ENCODE measurements around the gene ANP32A. TPM values are rescaled to one million over a fixed set of nuclear protein-coding genes. Genes with fewer than 3 reads are reported as not detected.

ANP32A gene
- total RNA-seq, 1 experiment from 2014 or later, result 250 TPM

DNA sequence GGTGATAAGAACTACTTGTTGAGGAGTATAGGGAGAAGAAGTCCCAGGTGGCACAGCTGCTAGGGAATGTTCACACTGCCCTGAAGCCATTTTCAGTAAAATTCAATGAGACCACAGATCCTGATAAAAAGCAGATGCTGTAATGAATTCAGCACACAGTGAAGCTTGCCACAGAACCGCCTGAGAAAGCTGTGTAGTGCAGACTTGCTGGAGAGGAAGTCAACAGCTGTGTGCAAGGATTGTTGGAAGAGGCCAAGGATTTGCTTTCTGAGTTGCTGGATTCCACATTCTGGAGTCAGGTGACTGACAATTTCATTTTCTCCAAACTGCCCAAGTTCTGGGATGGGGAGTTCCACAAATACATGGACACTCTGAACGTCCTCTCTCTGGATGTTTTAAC is 70.9 kb downstream of the ANP32A start:
- Mint-ChIP-seq H3K27ac (ENCODE audit: unreplicated experiment) (no peak overlapping the region), H3K27me3 (ENCODE audit: unreplicated experiment) (peaks cover 29% of the 10 kb centered on the region), H3K4me3 (ENCODE audit: low read depth, unreplicated experiment) (no peak overlapping the region), H3K4me1 (ENCODE audit: low read depth, unreplicated experiment) (peaks cover 4% of the 10 kb centered on the region), H3K36me3 (ENCODE audit: insufficient read depth, unreplicated experiment) (no peaks in the 10 kb centered on the region), H3K9me3 (ENCODE audit: low read depth, unreplicated experiment) (no peaks in the 10 kb centered on the region)
- DNase-seq, result no peak
- intact Hi-C loops (cut with micrococcal nuclease; ENCODE audit: unreplicated experiment), result no loop called here
- CTCF ChIA-PET, result interaction anchor here (1.1 kb wide), 1 partner anchor 24 kb away, joined by 5 read pairs; no protein-coding TSS in a partner anchor
- TF ChIP-seq, protein P1, sequence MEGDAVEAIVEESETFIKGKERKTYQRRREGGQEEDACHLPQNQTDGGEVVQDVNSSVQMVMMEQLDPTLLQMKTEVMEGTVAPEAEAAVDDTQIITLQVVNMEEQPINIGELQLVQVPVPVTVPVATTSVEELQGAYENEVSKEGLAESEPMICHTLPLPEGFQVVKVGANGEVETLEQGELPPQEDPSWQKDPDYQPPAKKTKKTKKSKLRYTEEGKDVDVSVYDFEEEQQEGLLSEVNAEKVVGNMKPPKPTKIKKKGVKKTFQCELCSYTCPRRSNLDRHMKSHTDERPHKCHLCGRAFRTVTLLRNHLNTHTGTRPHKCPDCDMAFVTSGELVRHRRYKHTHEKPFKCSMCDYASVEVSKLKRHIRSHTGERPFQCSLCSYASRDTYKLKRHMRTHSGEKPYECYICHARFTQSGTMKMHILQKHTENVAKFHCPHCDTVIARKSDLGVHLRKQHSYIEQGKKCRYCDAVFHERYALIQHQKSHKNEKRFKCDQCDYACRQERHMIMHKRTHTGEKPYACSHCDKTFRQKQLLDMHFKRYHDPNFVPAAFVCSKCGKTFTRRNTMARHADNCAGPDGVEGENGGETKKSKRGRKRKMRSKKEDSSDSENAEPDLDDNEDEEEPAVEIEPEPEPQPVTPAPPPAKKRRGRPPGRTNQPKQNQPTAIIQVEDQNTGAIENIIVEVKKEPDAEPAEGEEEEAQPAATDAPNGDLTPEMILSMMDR (IDR thresholded peaks at IDR 0.05; ENCODE audit: unreplicated experiment), result no peak
- BruUV-seq (replicated peaks), result no TSS peak

DNA sequence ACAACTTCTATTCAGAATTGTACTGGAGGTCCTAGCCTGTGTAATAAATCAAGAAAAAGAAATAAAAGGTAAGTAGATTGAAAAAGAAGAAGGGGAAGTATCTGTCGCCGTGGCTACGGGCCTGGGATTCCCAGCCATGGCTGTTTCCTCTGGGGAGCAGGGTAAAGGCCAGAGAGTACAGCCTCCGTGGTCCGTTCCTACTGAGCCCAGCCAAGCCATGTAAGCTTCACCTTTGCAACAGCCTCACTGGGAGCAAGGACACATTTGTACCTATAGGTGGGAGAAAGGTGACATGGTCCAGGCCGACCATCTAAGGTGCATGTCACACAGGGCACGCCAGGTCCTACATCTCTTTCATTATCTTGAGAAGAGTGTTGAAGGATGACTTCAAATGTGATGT is 71.3 kb downstream of the ANP32A start:
- no peaks in the 10 kb centered on the region for H3K9me3 Mint-ChIP-seq (ENCODE audit: low read depth, unreplicated experiment)
- no TSS peak for BruUV-seq (replicated peaks)
- peaks cover under 1% of the 10 kb centered on the region for H3K4me1 Mint-ChIP-seq (ENCODE audit: low read depth, unreplicated experiment)
- DNase-seq, result no peak
- no peak overlapping the region for H3K4me3 Mint-ChIP-seq (ENCODE audit: low read depth, unreplicated experiment)
- TF ChIP-seq, protein P1 (IDR thresholded peaks at IDR 0.05; ENCODE audit: unreplicated experiment), result no peak
- no peaks in the 10 kb centered on the region for H3K36me3 Mint-ChIP-seq (ENCODE audit: insufficient read depth, unreplicated experiment)
- intact Hi-C loops (cut with micrococcal nuclease; ENCODE audit: unreplicated experiment), result no loop called here
- peaks cover 24% of the 10 kb centered on the region for H3K27me3 Mint-ChIP-seq (ENCODE audit: unreplicated experiment)
- CTCF ChIA-PET, result no interaction called here
- H3K27ac Mint-ChIP-seq (ENCODE audit: unreplicated experiment), result no peak overlapping the region

DNA sequence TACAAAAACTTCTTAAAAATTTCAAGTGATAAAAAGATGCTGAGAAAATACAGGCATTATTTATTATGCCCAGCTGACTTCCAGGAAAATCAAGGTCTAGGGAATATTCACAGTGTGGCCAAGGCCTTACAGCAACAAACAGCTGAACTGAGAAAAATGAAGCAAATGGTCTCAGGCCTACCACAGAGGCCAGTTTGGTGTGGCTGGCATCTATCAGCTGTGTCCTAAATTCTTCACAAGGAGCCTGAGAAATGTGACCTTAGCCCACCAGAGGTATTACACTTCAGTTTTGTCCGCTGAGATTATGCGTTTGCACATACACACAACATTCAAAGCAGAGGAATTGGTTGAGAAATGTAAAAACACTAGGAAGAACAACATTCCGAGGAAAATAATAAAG is 77.4 kb downstream of the ANP32A start:
- no peaks in the 10 kb centered on the region for H3K9me3 Mint-ChIP-seq (ENCODE audit: low read depth, unreplicated experiment)
- TF ChIP-seq, protein P1 (IDR thresholded peaks at IDR 0.05; ENCODE audit: unreplicated experiment), result no peak
- H3K4me3 Mint-ChIP-seq (ENCODE audit: low read depth, unreplicated experiment), result no peak overlapping the region
- CTCF ChIA-PET, result interaction anchor here (0.6 kb wide), 1 partner anchor 40 kb away, joined by 4 read pairs; no protein-coding TSS in a partner anchor
- H3K27me3 Mint-ChIP-seq (ENCODE audit: unreplicated experiment), result peaks cover 17% of the 10 kb centered on the region
- DNase-seq, result no peak
- H3K27ac Mint-ChIP-seq (ENCODE audit: unreplicated experiment), result no peak overlapping the region
- no peaks in the 10 kb centered on the region for H3K4me1 Mint-ChIP-seq (ENCODE audit: low read depth, unreplicated experiment)
- intact Hi-C loops (cut with micrococcal nuclease; ENCODE audit: unreplicated experiment), result no loop called here
- H3K36me3 Mint-ChIP-seq (ENCODE audit: insufficient read depth, unreplicated experiment), result no peaks in the 10 kb centered on the region
- no TSS peak for BruUV-seq (replicated peaks)

DNA sequence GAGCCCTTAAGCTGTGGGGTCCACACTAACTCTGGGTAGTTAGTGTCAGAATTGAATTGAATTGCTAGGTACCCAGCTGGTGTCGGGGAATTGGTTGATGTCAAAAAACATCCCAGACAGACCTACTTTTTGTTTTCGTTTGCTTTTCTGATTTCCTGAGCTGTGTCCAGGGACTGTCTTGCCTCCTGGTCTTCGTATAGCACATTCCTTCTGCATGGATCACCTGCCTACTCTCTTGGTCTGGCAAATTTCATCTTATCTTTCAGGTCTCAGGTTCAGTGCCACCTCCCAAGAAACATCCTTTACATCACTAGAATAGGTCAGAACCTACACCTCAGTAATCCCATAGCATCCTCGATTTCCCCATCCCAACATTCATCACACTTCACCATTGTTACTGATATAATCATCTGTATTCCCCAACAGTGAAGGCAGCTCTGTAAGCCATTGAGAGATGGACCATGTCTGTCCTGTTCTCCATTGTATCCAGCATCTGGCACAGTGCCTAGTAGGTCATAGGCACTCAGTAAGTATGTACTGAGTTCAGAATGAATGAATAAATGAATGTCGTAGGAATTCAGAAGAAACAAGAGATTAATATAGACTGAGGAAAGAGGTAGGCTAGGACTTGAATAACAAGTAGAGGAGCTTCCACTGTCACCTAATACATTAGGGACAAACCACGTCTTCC is 81.2 kb downstream of the ANP32A start:
- CTCF ChIA-PET, result no interaction called here
- peaks cover 38% of the 10 kb centered on the region for H3K27me3 Mint-ChIP-seq (ENCODE audit: unreplicated experiment)
- DNase-seq, result no peak
- H3K4me3 Mint-ChIP-seq (ENCODE audit: low read depth, unreplicated experiment), result no peak overlapping the region
- intact Hi-C loops (cut with micrococcal nuclease; ENCODE audit: unreplicated experiment), result no loop called here
- no peaks in the 10 kb centered on the region for H3K9me3 Mint-ChIP-seq (ENCODE audit: low read depth, unreplicated experiment)
- no peaks in the 10 kb centered on the region for H3K4me1 Mint-ChIP-seq (ENCODE audit: low read depth, unreplicated experiment)
- TF ChIP-seq, protein P1 (IDR thresholded peaks at IDR 0.05; ENCODE audit: unreplicated experiment), result no peak
- no peaks in the 10 kb centered on the region for H3K36me3 Mint-ChIP-seq (ENCODE audit: insufficient read depth, unreplicated experiment)
- H3K27ac Mint-ChIP-seq (ENCODE audit: unreplicated experiment), result no peak overlapping the region
- no TSS peak for BruUV-seq (replicated peaks)
